Measurements from ENCODE around the gene C1orf35.
A peak's percentile ranks its signal among the peaks of the same experiment; 100 is the strongest.

The C1orf35 gene

GRCh38 chr1:228093050-228093906 lies 9.8 kb downstream of the C1orf35 start:
- DNase-seq: no peak

GRCh38 chr1:228092342-228093049 lies 10.6 kb downstream of the C1orf35 start:
- DNase-seq: no peak

- DNase-seq: no peak
Observed at GRCh38 chr1:228091084-228091483, 12.0 kb downstream of the C1orf35 start.

- DNase-seq: no peak
Observed at GRCh38 chr1:228090613-228091081, 12.5 kb downstream of the C1orf35 start.

- DNase-seq: no peak
Observed at GRCh38 chr1:228089519-228090380, 13.4 kb downstream of the C1orf35 start.

- no peak for DNase-seq
Observed at GRCh38 chr1:228088586-228089498, 14.3 kb downstream of the C1orf35 start.

GRCh38 chr1:228087771-228088251 lies 15.3 kb downstream of the C1orf35 start:
- no peak for DNase-seq

GRCh38 chr1:228085287-228085951 lies 17.7 kb downstream of the C1orf35 start:
- no peak for DNase-seq

GRCh38 chr1:228084797-228085196 lies 18.3 kb downstream of the C1orf35 start:
- DNase-seq: no peak

- no peak for DNase-seq
Observed at GRCh38 chr1:228084325-228084724, 18.8 kb downstream of the C1orf35 start.

GRCh38 chr1:228083871-228084278 lies 19.2 kb downstream of the C1orf35 start:
- DNase-seq: no peak

GRCh38 chr1:228082918-228083870 lies 19.9 kb downstream of the C1orf35 start:
- no peak for DNase-seq

GRCh38 chr1:228082214-228082917 lies 20.8 kb downstream of the C1orf35 start, which contains the start of gene ARF1:
TSS of gene ARF1 (plus strand) at chr1:228082708. CDS start at chr1:228097115, 14,407 bp downstream.
- DNase-seq: peak; percentile 86 to 96

GRCh38 chr1:228081578-228082213 lies 21.4 kb downstream of the C1orf35 start:
- DNase-seq: no peak

GRCh38 chr1:228081144-228081543 lies 22.0 kb downstream of the C1orf35 start:
- no peak for DNase-seq

GRCh38 chr1:228079601-228080263 lies 23.4 kb downstream of the C1orf35 start:
- no peak for DNase-seq

GRCh38 chr1:228079013-228079412 lies 24.1 kb downstream of the C1orf35 start:
- DNase-seq: no peak
